NCI-H510A treated with DMSO at 0.1 percent for 48 hours (cell line): ENCODE measurements around the gene STPG4.
"Not testable (repeated sequence)": the region's sequence is repeated elsewhere in the genome, so short reads cannot be mapped to it uniquely, and the experiment has no call there.

ENCODE experiments used
- DNase-seq: peaks from one replicate; lab custom pipeline; 2025; lab: John Stamatoyannopoulos, UW

STPG4 gene, protein sequence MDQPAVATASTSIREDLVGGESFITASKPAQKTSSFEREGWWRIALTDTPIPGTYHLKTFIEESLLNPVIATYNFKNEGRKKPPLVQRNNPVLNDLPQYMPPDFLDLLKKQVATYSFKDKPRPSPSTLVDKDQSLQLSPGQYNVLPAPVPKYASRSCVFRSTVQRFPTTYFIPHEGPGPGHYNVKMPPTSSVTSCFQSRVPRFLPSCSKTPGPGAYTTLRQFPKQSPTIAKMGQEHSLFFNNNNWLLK

GRCh38 chr2:47155091-47155876 lies at the start of gene STPG4:
Gene STPG4, minus strand, starts transcription at chr2:47155308. Its CDS starts 57 bp downstream, at chr2:47155251.
- no peak for DNase-seq

DNA sequence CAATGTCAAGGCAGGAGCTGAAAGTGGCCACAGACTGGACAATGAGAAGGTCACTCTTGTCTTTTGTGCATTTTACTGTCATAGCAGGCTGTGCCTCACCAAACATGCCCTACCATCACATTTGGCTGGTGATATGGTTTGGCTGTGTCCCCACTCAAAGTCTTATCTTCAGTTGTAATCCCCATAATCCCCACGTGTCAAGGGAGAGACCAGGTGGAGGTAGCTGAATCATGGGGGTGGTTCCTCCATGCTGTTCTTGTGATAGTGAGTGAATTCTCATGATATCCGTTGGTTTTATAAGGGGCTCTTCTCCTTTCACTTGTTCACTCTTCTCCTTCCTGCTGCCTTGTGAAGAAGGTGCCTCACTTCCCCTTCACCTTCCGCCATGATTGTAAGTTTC lies 49.6 kb upstream of the STPG4 start:
- DNase-seq: no peak

GRCh38 chr2:47203995-47204394 lies 48.9 kb upstream of the STPG4 start:
- DNase-seq: no peak

- no peak for DNase-seq
These were observed 46.1 kb upstream of the STPG4 start for GRCh38 chr2:47201224-47201623.

DNA sequence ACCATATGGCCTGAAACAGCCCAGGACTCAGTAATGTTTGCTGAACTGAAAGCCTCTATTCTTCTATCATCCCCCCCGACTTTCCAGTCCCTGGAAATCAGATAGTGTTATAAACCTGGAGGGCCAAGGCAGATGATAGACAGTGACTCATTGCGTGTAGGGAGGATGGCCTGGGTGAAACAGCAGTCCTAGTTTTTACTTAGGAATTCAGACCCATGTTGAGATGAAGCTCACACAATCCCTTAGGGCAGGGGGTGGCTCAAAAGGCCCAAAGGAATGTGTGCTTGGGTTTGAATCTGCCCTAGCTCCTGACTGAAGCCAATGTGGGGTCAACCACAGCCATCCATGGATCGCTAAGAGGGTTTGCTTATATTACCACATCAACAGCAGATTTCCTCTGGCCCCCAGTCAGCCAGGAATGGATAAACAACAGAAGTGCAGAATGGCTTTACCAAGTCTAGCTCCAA lies 43.9 kb upstream of the STPG4 start:
- no peak for DNase-seq

- no peak for DNase-seq
These were observed 41.4 kb upstream of the STPG4 start for GRCh38 chr2:47196499-47196898.

DNA sequence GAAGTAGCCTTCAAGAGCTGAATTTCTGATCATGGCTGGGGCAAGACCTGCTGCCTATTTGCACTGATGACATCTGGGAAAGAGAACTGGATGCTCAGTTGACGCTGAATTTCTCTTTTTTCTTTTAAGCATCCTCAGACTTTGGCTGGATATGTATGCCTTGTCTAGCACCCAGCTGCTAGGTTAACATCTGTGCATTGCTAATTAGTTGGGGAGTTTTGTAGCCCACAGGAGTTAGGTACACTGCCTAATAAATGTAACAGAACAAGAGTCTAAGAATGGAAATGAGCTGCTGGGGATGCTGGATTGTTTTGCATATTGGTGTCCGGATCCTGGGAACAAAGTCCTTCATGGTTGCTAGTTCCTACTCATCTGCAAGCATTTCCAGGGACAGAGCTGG lies 40.9 kb upstream of the STPG4 start:
- DNase-seq: no peak

- no peak for DNase-seq
These were observed 40.0 kb upstream of the STPG4 start for GRCh38 chr2:47195148-47195547.

- DNase-seq: no peak
These were observed 39.3 kb upstream of the STPG4 start for GRCh38 chr2:47194410-47194809.

- DNase-seq: no peak
These were observed 38.5 kb upstream of the STPG4 start for GRCh38 chr2:47193607-47194006.

GRCh38 chr2:47190188-47190881 lies 35.2 kb upstream of the STPG4 start:
- DNase-seq: peak; percentile 36

- DNase-seq: no peak
These were observed 34.5 kb upstream of the STPG4 start for GRCh38 chr2:47189635-47190034.

DNA sequence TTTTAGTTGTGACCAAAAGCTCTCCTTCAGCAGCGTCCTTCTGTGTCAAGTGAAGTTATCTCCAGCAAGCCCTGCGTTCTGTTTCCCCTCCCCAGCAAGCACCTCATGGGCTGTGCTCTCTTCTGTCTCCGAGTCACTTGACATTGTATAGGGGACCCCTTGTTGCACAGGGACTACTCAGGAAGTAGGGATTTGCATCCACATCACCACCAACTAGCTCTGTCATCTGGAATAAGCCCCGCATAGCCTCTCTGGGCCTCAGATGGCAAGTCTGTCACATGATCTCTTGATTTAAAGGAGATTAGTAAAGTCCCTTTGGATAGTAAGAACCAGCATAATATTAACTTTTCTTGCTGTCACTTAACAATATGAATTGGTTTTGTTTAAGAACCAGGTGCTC lies 32.0 kb upstream of the STPG4 start:
- DNase-seq: no peak

GRCh38 chr2:47186351-47186750 lies 31.2 kb upstream of the STPG4 start:
- no peak for DNase-seq

DNA sequence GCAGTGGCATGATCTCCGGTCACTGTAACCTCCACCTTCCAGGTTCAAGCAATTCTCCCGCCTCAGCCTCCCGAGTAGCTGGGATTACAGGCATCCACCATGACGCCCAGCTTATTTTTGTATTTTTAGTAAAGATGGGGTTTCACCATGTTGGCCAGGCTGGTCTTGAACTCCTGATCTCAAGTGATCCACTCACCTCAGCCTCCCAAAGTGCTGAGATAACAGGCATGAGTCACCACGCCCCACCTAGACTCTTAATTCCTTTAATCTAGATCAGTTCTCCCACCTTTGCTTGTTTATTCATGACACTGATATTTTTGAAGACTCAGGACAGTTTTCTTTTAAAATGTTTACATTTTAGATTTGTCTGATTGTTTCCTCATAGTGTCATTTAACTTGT lies 30.0 kb upstream of the STPG4 start:
- not testable (repeated sequence) for DNase-seq

GRCh38 chr2:47181176-47181575 lies 26.1 kb upstream of the STPG4 start:
- DNase-seq: no peak

GRCh38 chr2:47180531-47180930 lies 25.4 kb upstream of the STPG4 start:
- no peak for DNase-seq

- DNase-seq: no peak
These were observed 24.3 kb upstream of the STPG4 start for GRCh38 chr2:47179388-47179787.

- DNase-seq: no peak
These were observed 23.2 kb upstream of the STPG4 start for GRCh38 chr2:47178341-47178740.

- no peak for DNase-seq
These were observed 22.0 kb upstream of the STPG4 start for GRCh38 chr2:47177043-47177565.

GRCh38 chr2:47174733-47175361 lies 19.7 kb upstream of the STPG4 start:
- no peak for DNase-seq
